PC-9 (cell line): Measurements from ENCODE around the gene MFAP1.

ENCODE experiments used
- CTCF ChIP-seq: fragments of 200-600 bp; sonication (generic); conservative IDR thresholded peaks from 2 replicates; pipeline ENCODE4 v1.6.1; 2017; ENCODE audit warnings: mixed run types, antibody characterized with exemption, mild to moderate bottlenecking, moderate library complexity
- EZH2 ChIP-seq: fragments of 200-600 bp; sonication (generic); IDR thresholded peaks from 2 replicates; pipeline ENCODE4 v1.8.0; 2017; ENCODE audit warnings: antibody characterized with exemption, low read depth

- TF ChIP-seq CTCF (no peak), EZH2 (no peak)
These were observed 30.0 kb downstream of the MFAP1 start for GRCh38 chr15:43794269-43795037.
